Measurements from ENCODE around the gene KIFBP.

KIFBP gene

DNA sequence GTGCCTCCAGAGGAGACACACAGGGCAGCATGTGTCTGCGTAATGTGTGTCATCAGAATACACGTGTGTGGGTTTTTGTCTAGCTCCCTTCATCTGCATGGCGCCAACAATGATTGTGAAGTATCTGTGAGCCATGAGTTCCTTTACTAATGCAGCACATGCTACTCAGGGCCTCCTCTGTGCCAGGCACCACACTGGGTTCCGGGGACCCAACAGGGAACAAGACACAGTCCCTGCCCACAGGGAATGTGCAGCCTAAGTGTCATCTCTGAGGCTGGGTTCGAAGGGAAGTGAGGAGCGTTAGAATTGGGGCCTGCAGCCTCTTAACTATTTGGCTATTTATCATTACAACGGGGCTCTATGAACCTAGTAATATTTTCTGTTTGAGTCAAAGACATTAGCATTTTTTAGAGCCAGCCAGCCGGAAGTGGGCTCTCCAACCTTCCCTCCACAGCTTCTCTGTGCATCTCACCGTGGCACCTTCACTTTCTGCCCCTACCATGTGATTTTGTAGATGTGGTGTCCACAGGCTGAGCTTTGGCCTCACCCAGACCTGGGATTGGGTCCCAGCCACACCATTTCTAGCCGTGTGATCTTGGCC lies 55.4 kb downstream of the KIFBP start:
- Mint-ChIP-seq H3K4me3 (no peak overlapping the region), H3K36me3 (ENCODE audit: low read depth) (no peaks in the 10 kb centered on the region), H3K27ac (no peak overlapping the region), H3K9me3 (no peaks in the 10 kb centered on the region), H3K4me1 (no peaks in the 10 kb centered on the region), H3K27me3 (ENCODE audit: low read depth) (peaks cover 4% of the 10 kb centered on the region)
- TF ChIP-seq, protein P1, sequence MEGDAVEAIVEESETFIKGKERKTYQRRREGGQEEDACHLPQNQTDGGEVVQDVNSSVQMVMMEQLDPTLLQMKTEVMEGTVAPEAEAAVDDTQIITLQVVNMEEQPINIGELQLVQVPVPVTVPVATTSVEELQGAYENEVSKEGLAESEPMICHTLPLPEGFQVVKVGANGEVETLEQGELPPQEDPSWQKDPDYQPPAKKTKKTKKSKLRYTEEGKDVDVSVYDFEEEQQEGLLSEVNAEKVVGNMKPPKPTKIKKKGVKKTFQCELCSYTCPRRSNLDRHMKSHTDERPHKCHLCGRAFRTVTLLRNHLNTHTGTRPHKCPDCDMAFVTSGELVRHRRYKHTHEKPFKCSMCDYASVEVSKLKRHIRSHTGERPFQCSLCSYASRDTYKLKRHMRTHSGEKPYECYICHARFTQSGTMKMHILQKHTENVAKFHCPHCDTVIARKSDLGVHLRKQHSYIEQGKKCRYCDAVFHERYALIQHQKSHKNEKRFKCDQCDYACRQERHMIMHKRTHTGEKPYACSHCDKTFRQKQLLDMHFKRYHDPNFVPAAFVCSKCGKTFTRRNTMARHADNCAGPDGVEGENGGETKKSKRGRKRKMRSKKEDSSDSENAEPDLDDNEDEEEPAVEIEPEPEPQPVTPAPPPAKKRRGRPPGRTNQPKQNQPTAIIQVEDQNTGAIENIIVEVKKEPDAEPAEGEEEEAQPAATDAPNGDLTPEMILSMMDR (IDR thresholded peaks at IDR 0.05; ENCODE audit: unreplicated experiment in 3 of 3), result no peak

DNA sequence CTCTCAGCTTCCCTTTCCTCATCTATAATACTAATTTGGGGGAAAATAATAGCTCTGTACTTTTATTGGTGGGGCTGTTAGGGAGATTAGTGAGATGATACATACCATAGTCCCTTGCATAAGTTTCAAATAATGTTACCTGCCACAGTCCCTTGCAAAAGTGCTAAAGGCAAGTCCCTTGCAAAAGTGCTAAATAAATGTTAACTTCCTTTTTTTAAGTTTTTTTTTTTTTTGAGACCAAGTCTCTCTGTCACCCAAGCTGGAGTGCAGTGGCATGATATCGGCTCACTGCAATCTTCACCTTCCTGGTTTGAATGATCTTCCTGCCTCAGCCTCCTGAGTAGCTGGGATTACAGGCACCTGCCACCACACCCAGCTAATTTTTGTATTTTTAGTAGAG lies 55.9 kb downstream of the KIFBP start:
- Mint-ChIP-seq H3K9me3 (no peaks in the 10 kb centered on the region), H3K36me3 (ENCODE audit: low read depth) (no peaks in the 10 kb centered on the region), H3K4me1 (no peaks in the 10 kb centered on the region), H3K4me3 (no peak overlapping the region), H3K27ac (no peak overlapping the region), H3K27me3 (ENCODE audit: low read depth) (peaks cover 4% of the 10 kb centered on the region)
- TF ChIP-seq, protein P1 (IDR thresholded peaks at IDR 0.05; ENCODE audit: unreplicated experiment in 3 of 3), result no peak

DNA sequence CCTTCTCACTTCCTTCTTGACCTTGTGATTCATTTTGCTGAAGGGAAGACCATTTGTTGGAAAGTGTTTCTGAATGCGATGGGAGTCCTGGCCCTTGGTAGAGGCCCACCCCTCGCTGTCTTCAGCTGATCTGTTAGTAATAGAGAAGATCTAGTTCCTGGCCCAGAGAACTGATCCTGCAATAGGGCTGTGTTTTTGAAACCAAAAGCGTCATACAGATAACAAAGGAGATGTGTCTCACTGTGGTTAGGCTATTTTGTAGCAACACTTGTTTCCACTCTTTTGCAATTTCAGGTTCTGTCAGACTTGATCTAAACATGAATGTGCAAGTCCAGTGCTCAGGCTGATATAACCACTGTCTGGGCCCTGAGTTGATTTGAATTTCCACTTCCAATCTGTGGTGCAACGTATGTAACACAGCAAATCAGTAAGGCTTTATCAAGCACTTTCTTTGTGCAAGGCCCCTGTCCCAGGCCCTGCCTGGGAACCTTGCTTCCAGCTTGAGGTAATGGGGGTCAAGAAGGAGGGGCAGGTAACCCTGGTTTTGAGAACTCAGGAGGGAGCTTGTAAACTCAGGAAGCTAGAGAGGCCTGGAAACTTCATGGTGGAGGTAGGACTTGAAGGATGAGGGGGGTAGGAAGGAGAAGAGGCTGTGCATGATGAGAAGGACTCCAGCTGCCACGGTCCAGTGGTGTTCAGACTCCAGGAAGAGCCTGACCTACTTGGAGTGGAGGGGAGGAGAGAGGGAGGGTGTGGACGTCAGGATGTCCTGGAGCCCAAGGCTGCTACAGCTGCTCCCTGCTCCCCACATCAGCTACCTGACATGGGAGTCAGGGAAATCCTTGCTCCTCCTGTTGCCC lies 57.1 kb downstream of the KIFBP start:
- no peak overlapping the region for H3K27ac Mint-ChIP-seq
- TF ChIP-seq, protein P1 (IDR thresholded peaks at IDR 0.05; ENCODE audit: unreplicated experiment in 3 of 3), result no peak
- H3K4me1 Mint-ChIP-seq, result no peaks in the 10 kb centered on the region
- no peaks in the 10 kb centered on the region for H3K9me3 Mint-ChIP-seq
- H3K27me3 Mint-ChIP-seq (ENCODE audit: low read depth), result peaks cover 4% of the 10 kb centered on the region
- no peaks in the 10 kb centered on the region for H3K36me3 Mint-ChIP-seq (ENCODE audit: low read depth)
- H3K4me3 Mint-ChIP-seq, result no peak overlapping the region

DNA sequence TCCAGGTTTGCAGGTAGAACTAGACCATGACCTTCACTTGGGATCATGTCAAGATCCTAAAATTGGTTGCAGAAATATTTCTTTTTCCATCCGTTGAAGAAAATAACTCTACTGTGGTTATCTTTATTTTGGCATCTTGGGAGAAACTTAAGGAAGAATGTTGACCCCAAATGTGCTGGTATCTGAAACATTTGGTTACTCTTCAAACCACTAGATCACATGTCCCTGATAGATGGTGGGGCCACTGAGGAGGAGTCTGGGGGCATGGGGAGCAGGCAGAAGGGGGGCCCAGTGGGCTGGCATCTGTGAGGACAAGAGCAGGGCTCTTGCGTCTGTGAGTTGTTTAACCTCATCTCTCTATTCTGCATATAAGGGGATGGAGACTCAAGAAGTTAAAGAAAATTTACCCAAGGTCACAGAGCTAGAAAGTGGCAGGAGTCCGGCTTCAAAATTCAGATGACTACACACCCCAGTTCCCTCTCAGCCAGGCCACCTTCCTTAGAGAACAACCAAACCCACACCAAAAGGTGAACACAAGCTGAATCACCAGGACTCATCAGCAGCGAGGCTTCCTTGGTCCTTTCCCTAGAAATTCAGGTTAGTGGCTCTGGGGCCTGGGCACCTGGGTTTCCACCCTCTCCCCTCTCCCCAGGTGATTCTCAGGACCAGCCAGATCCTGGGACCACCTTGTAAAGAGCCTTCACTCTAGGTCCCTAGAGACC lies 58.7 kb downstream of the KIFBP start:
- Mint-ChIP-seq H3K27me3 (ENCODE audit: low read depth) (peaks cover 4% of the 10 kb centered on the region), H3K27ac (no peak overlapping the region), H3K4me1 (no peaks in the 10 kb centered on the region), H3K4me3 (no peak overlapping the region), H3K9me3 (no peaks in the 10 kb centered on the region), H3K36me3 (ENCODE audit: low read depth) (no peaks in the 10 kb centered on the region)
- TF ChIP-seq, protein P1 (IDR thresholded peaks at IDR 0.05; ENCODE audit: unreplicated experiment in 3 of 3), result no peak

DNA sequence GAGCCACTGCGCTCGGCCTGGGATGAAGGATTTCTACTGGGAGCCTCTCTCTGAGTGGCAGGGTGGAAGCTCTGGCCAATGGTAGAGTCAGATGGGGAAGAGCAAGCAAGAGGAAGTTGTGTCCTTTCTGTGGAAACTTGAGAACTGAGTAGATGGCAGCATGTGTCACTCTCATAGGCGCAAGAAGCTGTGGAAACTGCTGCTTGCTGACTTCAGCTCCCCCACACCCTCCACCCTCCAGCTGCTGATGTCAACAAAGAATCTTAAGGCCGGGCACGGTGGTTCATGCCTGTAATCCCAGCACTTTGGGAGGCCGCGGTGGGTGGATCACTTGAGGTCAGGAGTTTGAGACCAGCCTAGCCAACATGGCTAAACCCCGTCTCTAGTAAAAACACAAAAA lies 59.5 kb downstream of the KIFBP start:
- H3K9me3 Mint-ChIP-seq, result no peaks in the 10 kb centered on the region
- no peak overlapping the region for H3K4me3 Mint-ChIP-seq
- TF ChIP-seq, protein P1 (IDR thresholded peaks at IDR 0.05; ENCODE audit: unreplicated experiment in 3 of 3), result no peak
- H3K36me3 Mint-ChIP-seq (ENCODE audit: low read depth), result no peaks in the 10 kb centered on the region
- H3K27ac Mint-ChIP-seq, result no peak overlapping the region
- no peaks in the 10 kb centered on the region for H3K4me1 Mint-ChIP-seq
- H3K27me3 Mint-ChIP-seq (ENCODE audit: low read depth), result peaks cover 4% of the 10 kb centered on the region
